C1 segment of cervical spinal cord (tissue), 14 donors: ENCODE results near the gene INPP5J.
A peak's percentile ranks its signal among the peaks of the same experiment; 100 is the strongest.
"Not testable (repeated sequence)": the region's sequence is repeated elsewhere in the genome, so short reads cannot be mapped to it uniquely, and the experiment has no call there.

Experiments
- DNase-seq, 14 donors: peaks; one replicate each; lab custom pipeline; 2025; lab: John Stamatoyannopoulos, UW

Gene INPP5J

GRCh38 chr22:31088233-31088986, 34.4 kb upstream of the INPP5J start:
- no peak for DNase-seq

GRCh38 chr22:31089160-31090100, 33.3 kb upstream of the INPP5J start:
- DNase-seq = peak in 7 of 14 donors; percentile 15 to 47 (median 32)

GRCh38 chr22:31090217-31091085, 32.3 kb upstream of the INPP5J start:
- DNase-seq = no peak

- DNase-seq = no peak
These were observed 31.4 kb upstream of the INPP5J start for GRCh38 chr22:31091106-31091975.

GRCh38 chr22:31092161-31092560, 30.6 kb upstream of the INPP5J start:
- no peak for DNase-seq

GRCh38 chr22:31093086-31093850, 29.5 kb upstream of the INPP5J start:
- peak in 9 of 14 donors; percentile 18 to 57 (median 40) for DNase-seq

GRCh38 chr22:31094021-31094551, 28.7 kb upstream of the INPP5J start:
- DNase-seq = peak in 8 of 14 donors; percentile 47 to 87 (median 56)

GRCh38 chr22:31094741-31095140, 28.0 kb upstream of the INPP5J start:
- no peak for DNase-seq

GRCh38 chr22:31095637-31096249, 27.0 kb upstream of the INPP5J start:
- no peak for DNase-seq

- DNase-seq = no peak
These were observed 26.0 kb upstream of the INPP5J start for GRCh38 chr22:31096657-31097279.

- DNase-seq = not testable (repeated sequence)
These were observed 25.2 kb upstream of the INPP5J start for GRCh38 chr22:31097539-31097938.

- no peak for DNase-seq
These were observed 24.7 kb upstream of the INPP5J start for GRCh38 chr22:31097941-31098631.

- DNase-seq = no peak
These were observed 24.1 kb upstream of the INPP5J start for GRCh38 chr22:31098632-31099110.

GRCh38 chr22:31099386-31099785, 23.4 kb upstream of the INPP5J start:
- no peak for DNase-seq

GRCh38 chr22:31099841-31100761, 22.7 kb upstream of the INPP5J start:
- DNase-seq = no peak

- DNase-seq = no peak
These were observed 21.8 kb upstream of the INPP5J start for GRCh38 chr22:31100762-31101525.
